ENCODE data around the gene MLIP.

- no peak for TF ChIP-seq CTCF (IDR thresholded peaks at IDR 0.05)
- TF ChIP-seq EP300 (IDR thresholded peaks at IDR 0.05) = no peak
- no peak for TF ChIP-seq POLR2A (IDR thresholded peaks at IDR 0.05; ENCODE audit: low read depth)
- no peak for TF ChIP-seq POLR2AphosphoS5 (IDR thresholded peaks at IDR 0.05)
Observed at GRCh38 chr6:54106727-54107126, 4.5 kb upstream of the MLIP start.
